GM19463 (cell line): Measurements from ENCODE around the gene PGC.

Experiments used
- ATAC-seq: cut with Tn5 transposase; IDR thresholded peaks from one replicate; pipeline ENCODE4 v1.9.1; 2021; ENCODE audit warnings: mild to moderate bottlenecking, moderate library complexity; ENCODE audit not compliant: unreplicated experiment

The PGC gene

GRCh38 chr6:41750374-41750773 lies 3.2 kb upstream of the PGC start:
- ATAC-seq: no peak

- no peak for ATAC-seq
Measured at GRCh38 chr6:41748542-41748941, 1.3 kb upstream of the PGC start.

GRCh38 chr6:41748102-41748477 lies 893 bp upstream of the PGC start:
- no peak for ATAC-seq

GRCh38 chr6:41746107-41746506 lies 1.1 kb downstream of the PGC start:
- ATAC-seq: no peak

GRCh38 chr6:41744236-41744787 lies 2.9 kb downstream of the PGC start:
- ATAC-seq: no peak

GRCh38 chr6:41743406-41744235 lies 3.6 kb downstream of the PGC start:
- ATAC-seq: no peak

GRCh38 chr6:41741625-41742490 lies 5.3 kb downstream of the PGC start:
- no peak for ATAC-seq

GRCh38 chr6:41740366-41741162 lies 6.6 kb downstream of the PGC start:
- ATAC-seq: no peak

GRCh38 chr6:41739041-41739440 lies 8.2 kb downstream of the PGC start:
- no peak for ATAC-seq

GRCh38 chr6:41737591-41738130 lies 9.5 kb downstream of the PGC start:
- no peak for ATAC-seq

GRCh38 chr6:41736800-41737555 lies 10.2 kb downstream of the PGC start:
- ATAC-seq: no peak

GRCh38 chr6:41736186-41736733 lies 10.9 kb downstream of the PGC start:
- ATAC-seq: no peak

GRCh38 chr6:41735427-41736185 lies 11.6 kb downstream of the PGC start, which contains the start of gene TFEB:
TSS of gene TFEB (minus strand) at chr6:41735608. CDS start at chr6:41691213, 44,395 bp downstream.
- ATAC-seq: peak; percentile 34

GRCh38 chr6:41734666-41735426 lies 12.4 kb downstream of the PGC start:
- peak; percentile 20 for ATAC-seq

- ATAC-seq: peak; percentile 48
Measured at GRCh38 chr6:41733707-41734665, 13.2 kb downstream of the PGC start.

- ATAC-seq: no peak
Measured at GRCh38 chr6:41733360-41733706, 13.9 kb downstream of the PGC start.
